ENCODE results near the gene LYPD6.

LYPD6 gene

GRCh38 chr2:149330127-149331022 is at the start of gene LYPD6:
LYPD6 (plus strand) TSS chr2:149330587; CDS start chr2:149437709, 107,122 bp downstream.
- DNase-seq (ENCODE audit: insufficient read length, low spot score): peak; percentile 51
- TF ChIP-seq CTCF (IDR thresholded peaks at IDR 0.05; ENCODE audit: insufficient read depth, missing control alignments): no peak
- no peak for FAIRE-seq

- TF ChIP-seq CTCF (IDR thresholded peaks at IDR 0.05; ENCODE audit: insufficient read depth, missing control alignments): no peak
- no peak for FAIRE-seq
- DNase-seq (ENCODE audit: insufficient read length, low spot score): no peak
Observed at GRCh38 chr2:149281441-149281840, 48.9 kb upstream of the LYPD6 start.

- FAIRE-seq (no peak), DNase-seq (ENCODE audit: insufficient read length, low spot score) (no peak)
- TF ChIP-seq CTCF (IDR thresholded peaks at IDR 0.05; ENCODE audit: insufficient read depth, missing control alignments): no peak
Observed at GRCh38 chr2:149290662-149291061, 39.7 kb upstream of the LYPD6 start.

- DNase-seq (ENCODE audit: insufficient read length, low spot score): no peak
- no peak for FAIRE-seq
- no peak for TF ChIP-seq CTCF (IDR thresholded peaks at IDR 0.05; ENCODE audit: insufficient read depth, missing control alignments)
Observed at GRCh38 chr2:149291881-149292280, 38.5 kb upstream of the LYPD6 start.

GRCh38 chr2:149296031-149296430 is 34.4 kb upstream of the LYPD6 start:
- TF ChIP-seq CTCF (IDR thresholded peaks at IDR 0.05; ENCODE audit: insufficient read depth, missing control alignments): no peak
- no peak for FAIRE-seq
- DNase-seq (ENCODE audit: insufficient read length, low spot score): no peak

GRCh38 chr2:149307014-149307413 is 23.4 kb upstream of the LYPD6 start:
- no peak for TF ChIP-seq CTCF (IDR thresholded peaks at IDR 0.05; ENCODE audit: insufficient read depth, missing control alignments)
- DNase-seq (ENCODE audit: insufficient read length, low spot score) (no peak), FAIRE-seq (no peak)

GRCh38 chr2:149310349-149310748 is 20.0 kb upstream of the LYPD6 start:
- no peak for FAIRE-seq
- TF ChIP-seq CTCF (IDR thresholded peaks at IDR 0.05; ENCODE audit: insufficient read depth, missing control alignments): no peak
- DNase-seq (ENCODE audit: insufficient read length, low spot score): no peak

Measured in D721Med (cell line).